NCI-H2029 (cell line): Measurements from ENCODE around the gene FOXK1.

Experiments
- DNase-seq: peaks from one replicate; lab custom pipeline; 2025; lab: John Stamatoyannopoulos, UW

The FOXK1 gene

DNA sequence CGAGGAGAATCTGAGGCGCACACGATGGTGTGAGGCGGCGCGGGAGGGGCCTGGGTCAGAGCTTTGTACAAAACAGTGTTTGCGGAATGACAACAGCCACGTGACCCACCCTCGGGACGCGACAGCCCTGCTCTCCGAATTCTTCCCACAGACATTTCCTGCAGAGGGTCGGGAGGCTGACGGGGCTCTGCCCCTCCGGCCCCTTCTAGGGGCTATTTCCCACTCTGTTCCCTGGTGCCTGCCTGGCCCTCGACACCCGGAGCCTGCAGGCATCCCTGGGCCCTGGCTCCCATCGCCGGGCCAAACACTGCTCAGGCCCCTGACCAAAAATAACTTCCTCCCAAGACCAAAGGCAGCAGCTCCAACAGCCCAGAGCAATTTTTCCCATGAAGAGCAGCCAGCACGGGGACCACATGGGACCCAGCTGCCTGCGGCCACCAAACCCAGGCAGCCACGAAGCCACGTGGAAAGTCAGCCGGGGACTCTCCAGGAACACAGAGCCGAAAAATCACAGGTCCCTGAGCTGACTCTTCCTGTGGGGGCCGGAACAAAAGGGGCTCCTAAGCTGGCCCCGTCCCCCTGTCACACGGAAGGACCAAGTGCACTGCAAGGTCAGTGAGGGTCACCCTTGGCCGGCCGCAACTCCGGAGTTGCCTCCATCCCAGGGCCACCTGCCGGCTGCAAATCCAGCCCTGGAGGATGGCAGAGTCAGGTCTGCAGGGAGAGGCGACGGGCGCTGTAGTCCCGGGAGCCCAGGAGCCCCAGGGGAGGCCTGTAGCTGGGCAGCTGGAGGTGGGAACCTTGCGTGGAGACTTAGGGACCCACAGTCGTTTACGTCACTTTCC is 137.7 kb downstream of the FOXK1 start:
- DNase-seq, result no peak

DNA sequence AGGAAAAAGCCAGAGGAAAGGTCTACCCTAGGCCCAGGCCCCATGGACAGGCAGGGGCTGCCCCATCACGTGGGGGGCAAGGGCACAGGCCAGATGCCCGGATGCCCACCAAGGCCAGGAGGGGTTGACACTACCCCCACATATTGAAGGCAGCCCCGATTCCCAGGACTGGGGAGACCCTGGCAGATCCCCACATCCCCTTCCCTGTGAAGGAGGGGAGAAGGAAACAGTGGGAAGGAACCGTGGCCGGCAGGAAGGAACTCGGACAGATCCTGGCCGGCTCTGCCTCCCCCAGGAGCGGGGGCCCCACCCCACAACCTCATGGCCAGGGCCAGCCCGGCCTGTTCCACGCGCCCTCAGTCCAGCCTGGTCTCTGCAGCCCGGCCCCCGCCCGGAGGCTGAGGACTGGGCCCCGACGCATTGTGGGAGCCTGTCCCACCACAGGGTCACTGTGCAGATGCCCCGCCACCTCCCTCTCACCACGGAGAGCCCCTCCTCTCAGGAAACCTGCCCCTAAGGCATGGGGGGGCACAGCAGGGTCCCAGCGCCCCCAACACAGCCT is 138.4 kb downstream of the FOXK1 start:
- DNase-seq, result no peak
